Measurements from ENCODE around the gene HKDC1. TPM values are rescaled to one million over a fixed set of nuclear protein-coding genes. Genes with fewer than 3 reads are reported as not detected.

The HKDC1 gene
- total RNA-seq, 2 experiments from 2014 or later: 0.40 TPM; not detected in 1

- DNase-seq (peak; percentile 96), ATAC-seq (peak; percentile 91)
- H3K4me3 Mint-ChIP-seq: peak within 1 kb of the TSS; percentile 84
- POLR2A ChIA-PET: interaction anchor here (0.6 to 1.5 kb wide), 9 partner anchors 16 to 1051 kb away, joined by 3 to 11 read pairs (median 4); partner anchors contain the start of genes DDX21 and SRGN
- TF ChIP-seq CTCF (IDR thresholded peaks at IDR 0.05): no peak
- intact Hi-C loops (cut with micrococcal nuclease): loop anchor here (5.0 kb wide), 1 partner anchor 42 kb away; the partner anchor contains the start of gene HKDC1
- CTCF ChIA-PET: interaction anchor here (0.6 to 1.0 kb wide), 2 partner anchors 10 to 114 kb away, joined by 3 to 4 read pairs; no protein-coding TSS in a partner anchor
- H3K9me3 Mint-ChIP-seq: no peaks in the 10 kb centered on the region
- H3K27ac Mint-ChIP-seq: peak within 1 kb of the TSS; percentile 100
- H3K4me1 Mint-ChIP-seq (ENCODE audit: low read depth): peaks cover 36% of the 10 kb centered on the region
- H3K27me3 Mint-ChIP-seq: no peaks in the 10 kb centered on the region
- peaks cover 9% of the 10 kb centered on the region for H3K36me3 Mint-ChIP-seq (ENCODE audit: low read depth)
Observed at GRCh38 chr10:69179743-69180524, 40.2 kb upstream of the HKDC1 start, which contains the start of gene SUPV3L1. Gene SUPV3L1, plus strand, starts transcription at chr10:69180234. Its CDS starts 58 bp downstream, at chr10:69180292.

- peaks cover 40% of the 10 kb centered on the region for H3K4me1 Mint-ChIP-seq (ENCODE audit: low read depth)
- intact Hi-C loops (cut with micrococcal nuclease): no loop called here
- DNase-seq (peak; percentile 64), ATAC-seq (peak; percentile 4)
- no peak for TF ChIP-seq CTCF (IDR thresholded peaks at IDR 0.05)
- H3K9me3 Mint-ChIP-seq: no peaks in the 10 kb centered on the region
- H3K27me3 Mint-ChIP-seq: no peaks in the 10 kb centered on the region
- peaks cover 9% of the 10 kb centered on the region for H3K36me3 Mint-ChIP-seq (ENCODE audit: low read depth)
- peak overlapping the region; percentile 100 for H3K27ac Mint-ChIP-seq
- CTCF ChIA-PET: interaction anchor here (0.6 to 1.0 kb wide), 2 partner anchors 9 to 115 kb away, joined by 3 to 4 read pairs; no protein-coding TSS in a partner anchor
- peak overlapping the region; percentile 84 for H3K4me3 Mint-ChIP-seq
- POLR2A ChIA-PET: interaction anchor here (0.7 to 1.5 kb wide), 6 partner anchors 15 to 1050 kb away, joined by 3 to 11 read pairs (median 4); partner anchors contain the start of gene DDX21
Observed at GRCh38 chr10:69180525-69181204, 39.5 kb upstream of the HKDC1 start.

- Mint-ChIP-seq H3K27me3 (no peaks in the 10 kb centered on the region), H3K9me3 (no peaks in the 10 kb centered on the region), H3K27ac (peak overlapping the region; percentile 100), H3K4me1 (ENCODE audit: low read depth) (peaks cover 40% of the 10 kb centered on the region), H3K4me3 (peak overlapping the region; percentile 84), H3K36me3 (ENCODE audit: low read depth) (peaks cover 11% of the 10 kb centered on the region)
- POLR2A ChIA-PET: interaction anchor here (0.6 kb wide), 1 partner anchor 89 kb away, joined by 6 read pairs; no protein-coding TSS in a partner anchor
- DNase-seq: no peak
- TF ChIP-seq CTCF (IDR thresholded peaks at IDR 0.05): no peak
- intact Hi-C loops (cut with micrococcal nuclease): no loop called here
- no peak for ATAC-seq
- CTCF ChIA-PET: no interaction called here
Observed at GRCh38 chr10:69181433-69181832, 38.7 kb upstream of the HKDC1 start.

- intact Hi-C loops (cut with micrococcal nuclease): no loop called here
- ChIA-PET CTCF (no interaction called here), POLR2A (interaction anchor here (0.6 to 1.0 kb wide), 2 partner anchors 28 to 89 kb away, joined by 4 to 6 read pairs; no protein-coding TSS in a partner anchor)
- ATAC-seq: no peak
- Mint-ChIP-seq H3K27me3 (no peaks in the 10 kb centered on the region), H3K36me3 (ENCODE audit: low read depth) (peaks cover 13% of the 10 kb centered on the region), H3K27ac (no peak overlapping the region), H3K9me3 (no peaks in the 10 kb centered on the region), H3K4me3 (no peak overlapping the region), H3K4me1 (ENCODE audit: low read depth) (peaks cover 40% of the 10 kb centered on the region)
- TF ChIP-seq CTCF (IDR thresholded peaks at IDR 0.05): no peak
- DNase-seq: no peak
Observed at GRCh38 chr10:69182005-69182404, 38.1 kb upstream of the HKDC1 start.

Measured in activated CD8-positive, alpha-beta T cell treated with anti-CD3 and anti-CD28 coated beads for 36 hours (primary cell).